Activated CD8-positive, alpha-beta memory T cell treated with anti-CD3 and anti-CD28 coated beads for 36 hours (primary cell): ENCODE measurements around the gene PRRX1. TPM values are rescaled to one million over a fixed set of nuclear protein-coding genes. Genes with fewer than 3 reads are reported as not detected.

ENCODE experiments used
- CTCF ChIA-PET: fragments of 350-600 bp; sonication (Branson Sonifier 250); formaldehyde crosslinking; loops from one replicate; lab custom pipeline; 2021; ENCODE audit warnings: antibody characterized with exemption; lab: Charles Lee
- POLR2A ChIA-PET: fragments of 350-600 bp; sonication (Branson Sonifier 250); formaldehyde crosslinking; loops from one replicate; lab custom pipeline; 2021; ENCODE audit warnings: antibody characterized with exemption; lab: Charles Lee
- total RNA-seq, 2 experiments: library from RNA; stranded (reverse); gene quantifications; one replicate each; pipeline ENCODE4 v1.2.3, GENCODE V29; 2021

PRRX1 gene
- total RNA-seq, 2 experiments from 2014 or later: not detected

DNA sequence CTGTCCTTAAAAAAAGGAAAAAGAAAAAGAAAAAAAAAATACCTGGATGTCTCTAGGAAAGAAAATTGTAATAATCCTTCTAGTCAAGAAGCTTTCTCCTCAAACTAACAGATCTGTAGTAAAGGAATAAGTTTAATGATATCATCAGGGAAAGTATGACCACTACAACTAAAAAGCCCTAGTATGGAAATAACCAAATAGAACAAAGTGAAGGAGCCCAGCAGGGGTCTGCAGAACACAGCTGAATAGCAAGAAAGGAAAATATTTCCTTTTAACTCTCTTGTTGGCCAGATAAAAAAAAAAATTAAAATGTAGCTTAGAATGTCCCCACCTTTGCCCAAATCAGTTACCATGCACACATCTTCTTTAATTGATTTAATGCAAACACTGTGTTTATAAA is 43.2 kb downstream of the PRRX1 start:
- ChIA-PET POLR2A (no interaction called here), CTCF (no interaction called here)

DNA sequence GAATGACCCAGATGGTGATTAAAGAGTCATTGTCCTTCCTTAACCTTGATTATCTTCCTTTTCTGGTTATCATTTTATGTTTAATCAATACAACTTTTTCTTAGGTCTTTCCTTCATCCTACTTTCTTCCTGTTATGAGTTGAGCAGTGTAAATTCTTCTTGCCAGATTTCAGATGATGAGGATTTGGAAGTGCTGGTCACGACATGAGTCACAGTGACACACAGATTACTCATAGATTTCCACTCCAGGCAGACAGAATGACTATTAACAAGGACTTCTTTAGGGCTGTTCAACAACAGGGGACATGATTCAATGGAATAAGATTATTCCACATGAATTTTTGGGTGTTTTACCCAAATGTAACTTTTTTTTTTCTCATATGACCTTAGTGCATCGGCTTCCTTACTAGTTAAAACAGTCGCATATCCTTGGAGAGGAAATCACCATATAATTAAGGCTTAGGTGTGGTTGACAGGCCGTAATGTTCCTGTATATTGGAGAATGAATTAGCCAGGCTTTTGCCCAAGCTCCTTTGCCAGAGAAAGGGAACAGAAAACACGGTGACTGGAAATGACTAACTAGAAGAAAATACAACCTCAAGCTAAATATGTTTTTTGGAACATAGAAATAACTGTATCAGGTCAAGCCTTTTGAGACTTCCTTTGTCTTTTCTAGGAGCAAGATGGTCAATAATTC is 44.2 kb downstream of the PRRX1 start:
- POLR2A ChIA-PET: no interaction called here
- CTCF ChIA-PET: no interaction called here

DNA sequence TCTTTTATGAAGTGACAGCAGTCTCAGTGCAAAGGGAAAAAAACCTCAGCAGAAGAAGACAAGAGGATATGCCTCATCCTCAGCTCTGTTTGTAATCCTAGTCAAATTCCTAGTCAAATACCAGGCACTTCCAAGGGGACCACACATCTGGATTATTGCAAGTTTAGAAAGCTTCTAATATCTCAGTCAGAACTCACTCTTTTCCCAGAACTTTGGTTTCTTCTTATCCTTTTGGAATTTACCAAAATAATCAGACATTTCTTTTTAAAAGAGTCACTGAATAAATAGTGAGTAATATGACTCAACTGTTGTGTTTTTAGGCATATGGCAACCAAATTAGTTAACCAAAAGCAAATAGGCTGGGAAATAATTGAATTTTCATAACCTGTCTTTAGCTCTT is 47.8 kb downstream of the PRRX1 start:
- ChIA-PET CTCF (no interaction called here), POLR2A (no interaction called here)

DNA sequence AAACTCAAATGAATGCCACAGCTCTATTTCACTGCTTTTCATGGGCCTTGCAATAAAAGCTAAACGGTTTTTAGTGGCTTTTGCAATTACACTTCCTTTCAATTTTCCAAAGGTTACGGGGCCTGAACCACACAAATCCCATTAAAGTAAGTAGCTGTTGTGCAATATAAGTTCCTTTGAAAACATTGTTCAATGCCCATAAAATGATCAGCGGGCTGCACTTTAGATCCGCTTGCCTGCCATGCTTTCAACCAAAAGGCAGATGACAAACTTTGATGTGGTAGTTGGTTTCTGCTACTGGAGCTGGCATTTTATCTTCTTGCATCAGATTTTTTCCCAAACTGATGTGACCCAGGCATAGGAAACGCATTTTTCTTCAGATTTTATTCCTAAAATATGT is 50.2 kb downstream of the PRRX1 start:
- ChIA-PET CTCF (no interaction called here), POLR2A (no interaction called here)

DNA sequence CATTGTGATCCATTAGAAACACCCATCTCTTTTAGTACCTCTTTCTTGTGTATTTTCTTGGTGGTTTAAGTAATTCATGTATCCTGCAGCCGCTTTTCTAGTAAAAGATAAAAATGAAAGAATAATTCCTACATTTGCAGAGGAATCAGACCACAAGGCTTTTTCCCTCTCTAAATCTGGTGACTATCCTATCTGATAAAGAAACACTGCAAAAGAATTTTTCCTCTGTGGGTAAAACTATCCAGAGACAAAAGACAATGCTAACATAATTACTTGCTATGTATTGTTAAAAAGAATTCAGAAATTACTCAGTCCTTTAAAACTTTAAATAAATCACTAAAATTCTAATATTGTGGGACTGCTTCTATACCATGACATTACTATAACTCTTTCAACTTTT is 51.0 kb downstream of the PRRX1 start:
- CTCF ChIA-PET: no interaction called here

DNA sequence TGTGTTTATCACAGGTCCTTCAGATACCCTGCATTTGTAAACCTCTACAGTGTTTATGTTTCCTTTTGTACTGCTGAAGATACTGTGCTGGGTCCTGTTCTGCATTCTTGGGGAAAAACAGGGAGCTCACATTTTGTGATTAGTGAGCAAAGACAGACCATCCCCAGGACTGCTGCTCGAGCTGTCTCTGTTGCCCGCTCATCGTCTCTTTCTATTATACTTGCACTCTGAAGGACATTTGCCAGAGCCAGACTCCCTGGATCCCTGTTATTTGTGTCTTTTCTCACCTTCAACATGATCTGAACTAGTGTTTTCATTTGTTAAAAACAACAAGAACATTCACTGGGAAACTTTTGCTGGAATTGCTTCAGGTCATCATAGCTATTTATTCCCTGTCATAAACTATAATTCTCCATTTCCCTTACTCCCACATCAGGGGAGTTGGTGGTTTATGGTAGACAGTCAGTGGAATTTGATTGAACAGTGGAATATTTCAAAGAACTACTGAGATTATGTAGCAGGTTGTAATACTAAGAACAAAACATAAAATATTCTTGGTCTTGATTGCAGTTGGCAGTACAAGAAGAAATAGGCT is 53.0 kb downstream of the PRRX1 start:
- ChIA-PET CTCF (no interaction called here), POLR2A (no interaction called here)

More for the DNA sequence above, 51.0 kb downstream of the PRRX1 start:
- POLR2A ChIA-PET: no interaction called here

DNA sequence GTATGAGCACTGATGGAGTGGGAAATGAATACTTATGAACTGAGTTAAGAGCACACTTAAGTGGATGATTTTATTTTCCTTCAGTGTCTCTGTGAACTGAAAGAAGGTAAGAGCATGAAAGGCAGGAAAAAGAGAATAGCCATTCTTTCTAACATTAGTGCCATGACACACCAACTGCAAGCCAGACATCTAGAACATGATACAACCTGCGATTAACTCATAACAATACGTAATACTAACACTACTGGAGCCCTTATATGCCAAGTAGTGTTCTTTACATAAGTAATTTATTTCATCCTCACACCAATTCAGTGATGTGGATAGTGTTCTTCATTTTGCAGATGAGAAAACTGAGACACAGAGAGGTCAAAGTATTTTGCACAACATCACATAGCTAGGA is 56.7 kb downstream of the PRRX1 start:
- POLR2A ChIA-PET: no interaction called here
- CTCF ChIA-PET: no interaction called here

DNA sequence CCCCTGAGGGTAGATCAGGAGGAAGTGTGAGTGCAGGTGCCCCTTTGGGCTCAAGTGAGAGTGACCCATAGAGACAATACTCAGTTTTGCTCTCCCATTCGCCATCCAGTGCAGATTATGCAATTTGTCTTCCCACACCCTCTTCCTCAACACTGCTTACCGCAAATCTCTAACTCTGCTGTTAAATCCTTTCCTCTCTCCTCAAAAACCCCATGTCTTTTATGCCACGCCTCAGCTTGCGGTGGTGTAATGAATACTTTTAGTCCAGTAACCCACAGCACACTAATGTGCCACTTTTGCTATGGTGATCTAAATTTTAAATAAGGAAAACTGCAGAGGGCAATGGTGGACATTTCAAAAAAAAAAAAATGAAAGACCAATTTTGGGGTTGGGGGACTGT is 57.7 kb downstream of the PRRX1 start:
- CTCF ChIA-PET: no interaction called here
- POLR2A ChIA-PET: no interaction called here

DNA sequence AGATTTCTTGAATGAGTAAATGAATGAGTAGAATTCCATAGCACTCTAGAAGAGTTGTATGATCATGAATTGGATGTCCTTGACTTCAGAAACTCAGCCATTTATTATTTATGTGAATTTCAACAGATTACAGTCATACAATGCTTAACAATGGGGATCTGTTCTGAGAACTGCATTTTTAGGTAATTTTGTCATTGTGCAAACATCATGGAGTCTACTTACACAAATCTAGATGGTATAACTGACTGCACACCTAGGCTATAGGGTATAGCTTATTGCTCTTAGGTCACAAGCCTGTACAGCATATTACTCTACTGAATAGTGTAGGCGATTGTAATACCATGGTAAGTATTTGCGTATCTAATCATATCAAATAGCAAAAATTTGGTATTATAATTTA is 59.6 kb downstream of the PRRX1 start:
- CTCF ChIA-PET: interaction anchor here (0.5 kb wide), 1 partner anchor 492 kb away, joined by 3 read pairs; no protein-coding TSS in a partner anchor

DNA sequence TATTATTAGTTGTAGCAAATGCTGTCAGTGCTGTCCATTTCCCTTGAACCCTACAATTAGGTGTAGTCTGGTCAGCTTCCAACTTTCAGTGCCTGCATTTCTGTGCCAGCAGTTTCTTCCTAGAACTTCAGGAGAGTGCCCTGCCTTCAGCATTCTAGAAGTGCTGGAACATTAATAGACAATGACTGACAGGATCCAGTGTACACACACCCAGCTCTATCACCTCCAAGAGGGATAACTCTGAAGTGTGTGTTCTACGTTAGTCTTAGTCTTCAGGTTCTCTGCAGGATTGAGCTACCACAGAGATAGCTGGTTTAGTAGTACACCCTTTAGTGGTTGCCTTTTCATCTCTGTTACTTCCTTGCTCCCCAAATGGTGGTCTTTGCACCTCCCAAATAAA is 61.4 kb downstream of the PRRX1 start:
- POLR2A ChIA-PET: no interaction called here
- CTCF ChIA-PET: no interaction called here

More for the DNA sequence above, 59.6 kb downstream of the PRRX1 start:
- POLR2A ChIA-PET: no interaction called here

DNA sequence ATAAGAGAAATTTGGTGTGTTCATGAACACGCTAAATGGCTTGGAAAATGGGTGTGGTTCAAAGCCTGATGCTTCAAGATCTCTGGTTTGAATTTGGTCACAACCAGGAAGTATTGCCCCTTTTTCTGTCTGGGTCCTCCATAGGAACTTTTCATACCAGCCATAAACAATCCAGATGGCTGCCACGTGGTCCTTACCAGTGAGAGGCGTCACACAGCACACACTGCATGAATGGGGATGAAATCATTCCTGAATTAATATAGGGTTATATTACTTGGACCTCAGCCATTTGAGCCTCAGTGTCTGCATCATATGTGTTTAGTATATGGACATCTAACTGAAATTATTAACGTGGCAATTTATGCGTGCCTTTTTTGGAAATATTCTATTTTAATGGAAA is 64.0 kb downstream of the PRRX1 start:
- CTCF ChIA-PET: no interaction called here
- POLR2A ChIA-PET: no interaction called here

DNA sequence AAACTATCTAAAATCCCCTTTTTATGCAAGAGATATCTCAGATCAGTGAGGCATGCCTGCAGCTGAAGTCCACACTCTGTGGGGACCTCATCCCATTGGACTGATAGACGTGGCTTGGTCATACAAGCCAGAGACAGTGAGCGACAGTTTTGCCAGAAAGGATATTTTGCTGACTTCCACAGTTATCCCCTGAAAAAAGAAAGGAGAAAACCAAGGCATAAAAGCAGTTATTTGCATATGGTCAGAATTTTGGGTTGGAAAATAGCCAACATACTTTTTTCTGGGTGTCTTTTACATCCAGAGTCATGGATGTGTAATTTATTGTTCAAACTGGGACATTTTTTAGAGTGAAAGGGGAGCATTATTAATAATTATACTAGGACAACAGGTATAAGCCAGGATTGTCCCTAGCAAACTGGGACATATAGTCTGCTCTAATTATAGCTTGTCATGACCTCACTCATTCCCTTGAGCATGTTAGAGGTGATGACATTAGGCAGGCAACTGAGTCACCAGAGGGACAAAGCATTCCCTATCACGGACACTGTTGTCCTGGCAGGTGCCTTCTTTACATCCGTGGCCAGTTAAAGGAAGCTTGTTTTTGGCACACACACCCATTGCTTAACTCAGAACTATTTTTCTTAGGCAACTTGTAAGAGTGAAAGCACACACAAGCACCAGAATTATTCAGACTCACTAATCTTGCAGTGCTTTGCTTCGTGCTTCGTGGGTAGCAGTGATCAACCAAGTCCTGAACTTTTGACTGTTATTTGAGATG is 65.5 kb downstream of the PRRX1 start:
- ChIA-PET POLR2A (no interaction called here), CTCF (no interaction called here)

DNA sequence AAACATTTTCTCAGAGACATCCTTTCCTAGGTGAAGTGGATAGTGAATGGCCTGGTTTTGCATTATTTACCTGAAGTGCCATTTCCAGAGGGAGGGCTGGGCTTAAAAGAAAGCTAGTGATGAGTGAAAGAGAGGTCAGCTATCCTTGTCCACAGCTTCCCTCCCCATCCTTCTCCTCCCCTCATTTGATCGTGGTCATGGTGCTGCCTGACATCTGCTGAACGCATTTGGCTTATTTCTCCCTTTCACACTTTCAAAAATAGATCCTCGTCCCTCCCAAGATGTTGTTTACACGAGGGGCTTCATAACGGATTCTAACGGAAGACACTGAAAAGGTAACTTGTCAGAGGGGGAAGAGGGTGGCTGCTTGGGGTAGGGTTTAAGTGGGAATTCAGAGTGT is 66.1 kb downstream of the PRRX1 start:
- POLR2A ChIA-PET: no interaction called here
- CTCF ChIA-PET: no interaction called here

DNA sequence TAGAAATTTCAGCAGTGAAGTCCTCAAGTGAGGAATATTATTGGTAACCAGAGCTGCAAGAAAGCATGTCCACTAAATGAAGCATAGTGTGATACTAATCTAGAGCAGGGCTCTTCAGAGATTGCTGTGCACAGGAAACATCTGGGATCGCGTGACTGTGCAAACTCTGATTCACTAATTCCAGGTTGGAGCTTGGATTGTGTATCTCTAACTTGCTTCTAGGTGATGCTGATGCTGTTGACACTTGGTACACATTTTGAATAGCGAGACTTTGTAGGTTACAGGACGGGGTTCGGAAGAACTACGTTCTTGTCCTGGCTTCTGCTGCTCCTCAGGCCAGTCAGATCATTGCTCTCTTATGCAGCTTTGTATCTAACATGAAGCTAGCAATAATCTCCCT is 66.5 kb downstream of the PRRX1 start:
- ChIA-PET CTCF (no interaction called here), POLR2A (no interaction called here)

DNA sequence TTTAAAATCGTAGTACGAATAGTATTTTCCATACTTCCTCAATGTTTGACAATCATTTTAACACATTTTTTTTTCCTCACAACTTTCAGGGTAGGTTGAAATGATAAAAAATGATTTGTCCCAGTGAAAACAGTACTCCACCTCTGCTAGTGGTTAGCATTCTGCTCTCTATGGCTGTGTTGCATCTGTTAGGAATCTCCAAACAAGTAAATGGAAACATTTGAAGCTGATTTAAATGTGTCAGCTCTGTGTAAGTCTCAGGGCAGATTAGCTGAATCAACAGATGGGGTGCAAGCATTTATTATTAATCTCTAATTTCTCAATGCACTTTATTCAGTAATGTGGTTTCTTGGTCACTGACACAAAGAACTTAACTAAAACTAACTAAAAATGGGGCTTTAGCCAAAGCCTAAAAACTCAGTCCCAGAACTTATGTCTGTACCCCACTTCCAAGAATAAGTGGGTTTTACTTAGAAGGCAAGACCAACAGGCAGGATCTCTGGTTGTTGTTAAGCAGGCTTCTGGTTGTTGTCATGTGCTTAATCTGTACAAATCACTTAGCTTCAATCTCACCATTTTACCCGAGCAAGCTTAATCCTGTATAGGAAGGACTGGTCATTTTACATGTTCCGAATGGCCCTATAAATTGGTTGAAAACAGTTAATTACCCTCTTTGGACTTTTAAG is 67.8 kb downstream of the PRRX1 start:
- ChIA-PET POLR2A (no interaction called here), CTCF (no interaction called here)

DNA sequence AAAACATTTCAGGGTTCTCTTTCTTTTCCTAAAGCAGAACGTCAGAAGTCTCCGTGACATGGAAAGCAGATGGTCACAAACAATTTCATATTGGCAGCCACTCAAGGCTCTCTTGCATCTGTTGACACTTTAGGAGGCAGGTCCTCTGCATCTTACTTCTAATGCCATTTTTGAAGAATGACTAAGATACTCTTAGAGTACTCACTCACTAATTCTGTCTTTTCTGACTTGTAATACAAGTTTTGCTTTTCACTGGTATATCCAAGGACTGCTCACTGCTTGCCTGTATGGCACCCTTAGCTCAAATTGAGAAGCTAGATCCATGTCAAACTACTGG is 68.3 kb downstream of the PRRX1 start:
- POLR2A ChIA-PET: no interaction called here

DNA sequence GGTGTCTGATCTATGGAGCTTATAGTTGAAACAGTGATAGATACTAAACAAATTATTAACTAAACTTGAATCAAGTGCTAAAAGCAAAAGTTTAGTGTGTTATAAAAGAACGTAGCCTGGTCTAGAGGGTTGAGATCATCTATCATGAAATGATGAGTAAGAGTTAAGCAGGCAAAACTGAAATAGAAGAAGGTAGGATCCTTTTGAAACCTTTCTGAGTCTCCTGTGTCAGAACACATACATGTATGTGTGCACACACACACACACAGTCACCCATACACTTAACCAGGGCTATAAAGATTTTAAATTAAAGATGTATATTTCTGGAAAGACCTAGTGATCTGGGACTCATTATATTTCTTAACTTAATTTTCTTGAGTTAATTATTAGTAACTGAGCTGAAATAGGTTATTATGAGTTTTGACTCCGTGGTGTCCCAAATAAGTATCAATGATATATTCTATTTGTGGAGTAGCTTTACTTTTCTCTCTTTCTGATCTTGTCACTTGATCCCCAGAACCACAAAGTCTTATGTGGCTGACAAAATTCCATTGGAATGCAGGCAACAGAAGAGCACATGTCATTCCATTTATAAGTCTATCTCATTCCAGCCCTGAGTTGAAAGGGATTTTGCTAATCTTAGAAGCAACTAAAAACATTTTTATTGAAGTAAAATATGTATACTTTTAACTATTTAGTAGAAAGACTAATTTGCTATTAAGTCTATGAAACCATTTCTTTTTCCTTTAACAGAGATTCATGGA is 70.7 kb downstream of the PRRX1 start:
- ChIA-PET CTCF (no interaction called here), POLR2A (no interaction called here)

More for the DNA sequence above, 68.3 kb downstream of the PRRX1 start:
- CTCF ChIA-PET: no interaction called here

DNA sequence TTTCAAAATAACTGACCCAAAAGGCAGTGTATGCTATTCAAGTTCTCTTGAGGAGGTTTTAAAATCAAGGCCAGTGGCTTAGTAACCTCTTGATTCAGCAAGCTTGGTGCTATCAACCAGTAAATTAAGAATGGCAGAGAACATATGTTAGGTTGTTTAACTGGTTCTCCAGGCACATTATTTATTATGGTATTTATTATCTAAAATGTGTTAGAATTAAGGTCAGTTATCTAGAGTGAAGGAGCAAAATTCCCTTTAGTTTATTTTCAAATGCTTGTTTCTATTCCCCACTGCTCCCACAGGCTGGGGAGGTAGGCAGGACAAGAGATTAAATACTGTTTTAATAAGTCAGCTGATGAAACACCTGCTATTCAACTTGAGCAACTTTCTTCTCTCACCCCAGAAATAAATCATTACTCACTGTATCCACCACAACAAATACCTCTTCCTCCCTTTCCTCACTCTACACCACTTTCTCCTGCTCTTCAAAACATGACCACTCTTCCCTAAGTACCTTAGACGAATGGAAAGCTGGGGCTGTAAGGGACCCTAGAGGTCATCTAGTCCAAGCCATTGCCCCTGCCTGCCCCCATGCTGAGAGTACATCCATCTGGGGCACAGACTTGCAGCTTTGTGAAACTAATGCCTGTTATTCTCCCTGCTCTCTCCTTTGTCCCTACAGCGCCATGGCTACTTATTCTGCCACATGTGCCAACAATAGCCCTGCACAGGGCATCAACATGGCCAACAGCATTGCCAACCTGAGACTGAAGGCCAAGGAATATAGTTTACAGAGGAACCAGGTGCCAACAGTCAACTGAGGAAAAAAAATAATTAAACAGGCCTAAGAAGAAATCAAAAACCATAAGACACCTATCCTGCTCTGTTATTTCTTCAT is 71.7 kb downstream of the PRRX1 start:
- ChIA-PET CTCF (no interaction called here), POLR2A (no interaction called here)

DNA sequence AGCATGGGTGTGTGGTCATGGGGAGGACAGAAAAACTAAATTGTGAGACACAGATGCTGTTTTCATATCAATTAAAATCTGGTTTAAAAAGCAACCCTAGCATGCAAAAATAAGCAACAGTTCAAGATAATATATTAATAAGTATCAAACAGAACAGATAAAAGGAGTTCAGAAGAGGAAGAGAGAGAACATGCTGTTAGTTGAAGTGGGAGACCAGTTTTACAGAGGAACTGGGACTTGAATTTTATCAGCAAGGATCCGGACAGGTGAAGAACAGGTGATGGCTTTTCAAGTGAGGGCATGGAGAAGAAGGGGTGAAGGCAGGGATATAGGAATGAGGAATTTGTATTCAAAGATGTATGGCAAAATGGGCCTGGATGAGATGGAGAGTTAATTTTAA is 75.9 kb downstream of the PRRX1 start:
- ChIA-PET POLR2A (no interaction called here), CTCF (no interaction called here)
